ENCODE data around the gene TRAF1. TPM values are rescaled to one million over a fixed set of nuclear protein-coding genes. Genes with fewer than 3 reads are reported as not detected.

Gene TRAF1
- total and polyA plus RNA-seq, 2 of the 13 experiments (the other 11 are each of a cell fraction or from before 2014, with no cell fraction given), result 0.44 to 1.0 TPM

GRCh38 chr9:120877276-120878034 is 49.1 kb downstream of the TRAF1 start (continued):
- 0 out of 2 replicates have a peak, but pooled peaks have one; percentile 56 for TF ChIP-seq SSRP1 (CRISPR knock-in tag; IDR thresholded peaks at IDR 0.05)
- TF ChIP-seq ZNF75D (CRISPR knock-in tag; IDR thresholded peaks at IDR 0.05; ENCODE audit: borderline replicate concordance), result no peak
- peak; percentile 59; the same call in 1 of the 2 replicates for TF ChIP-seq POLR2G (IDR thresholded peaks at IDR 0.05; ENCODE audit: low read depth, low read length)
- no peak for TF ChIP-seq ZNF33A (CRISPR knock-in tag; IDR thresholded peaks at IDR 0.05; ENCODE audit: borderline replicate concordance)
- no peak for TF ChIP-seq SP2 (CRISPR knock-in tag; IDR thresholded peaks at IDR 0.05)
- TF ChIP-seq, protein P1, sequence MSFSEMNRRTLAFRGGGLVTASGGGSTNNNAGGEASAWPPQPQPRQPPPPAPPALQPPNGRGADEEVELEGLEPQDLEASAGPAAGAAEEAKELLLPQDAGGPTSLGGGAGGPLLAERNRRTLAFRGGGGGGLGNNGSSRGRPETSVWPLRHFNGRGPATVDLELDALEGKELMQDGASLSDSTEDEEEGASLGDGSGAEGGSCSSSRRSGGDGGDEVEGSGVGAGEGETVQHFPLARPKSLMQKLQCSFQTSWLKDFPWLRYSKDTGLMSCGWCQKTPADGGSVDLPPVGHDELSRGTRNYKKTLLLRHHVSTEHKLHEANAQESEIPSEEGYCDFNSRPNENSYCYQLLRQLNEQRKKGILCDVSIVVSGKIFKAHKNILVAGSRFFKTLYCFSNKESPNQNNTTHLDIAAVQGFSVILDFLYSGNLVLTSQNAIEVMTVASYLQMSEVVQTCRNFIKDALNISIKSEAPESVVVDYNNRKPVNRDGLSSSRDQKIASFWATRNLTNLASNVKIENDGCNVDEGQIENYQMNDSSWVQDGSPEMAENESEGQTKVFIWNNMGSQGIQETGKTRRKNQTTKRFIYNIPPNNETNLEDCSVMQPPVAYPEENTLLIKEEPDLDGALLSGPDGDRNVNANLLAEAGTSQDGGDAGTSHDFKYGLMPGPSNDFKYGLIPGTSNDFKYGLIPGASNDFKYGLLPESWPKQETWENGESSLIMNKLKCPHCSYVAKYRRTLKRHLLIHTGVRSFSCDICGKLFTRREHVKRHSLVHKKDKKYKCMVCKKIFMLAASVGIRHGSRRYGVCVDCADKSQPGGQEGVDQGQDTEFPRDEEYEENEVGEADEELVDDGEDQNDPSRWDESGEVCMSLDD (CRISPR knock-in tag; IDR thresholded peaks at IDR 0.05; ENCODE audit: borderline replicate concordance), result 0 out of 2 replicates have a peak, but pooled peaks have one; percentile 51
- no peak for TF ChIP-seq ZNF350 (CRISPR knock-in tag; IDR thresholded peaks at IDR 0.05; ENCODE audit: borderline replicate concordance, low read depth)
- TF ChIP-seq, protein P2, sequence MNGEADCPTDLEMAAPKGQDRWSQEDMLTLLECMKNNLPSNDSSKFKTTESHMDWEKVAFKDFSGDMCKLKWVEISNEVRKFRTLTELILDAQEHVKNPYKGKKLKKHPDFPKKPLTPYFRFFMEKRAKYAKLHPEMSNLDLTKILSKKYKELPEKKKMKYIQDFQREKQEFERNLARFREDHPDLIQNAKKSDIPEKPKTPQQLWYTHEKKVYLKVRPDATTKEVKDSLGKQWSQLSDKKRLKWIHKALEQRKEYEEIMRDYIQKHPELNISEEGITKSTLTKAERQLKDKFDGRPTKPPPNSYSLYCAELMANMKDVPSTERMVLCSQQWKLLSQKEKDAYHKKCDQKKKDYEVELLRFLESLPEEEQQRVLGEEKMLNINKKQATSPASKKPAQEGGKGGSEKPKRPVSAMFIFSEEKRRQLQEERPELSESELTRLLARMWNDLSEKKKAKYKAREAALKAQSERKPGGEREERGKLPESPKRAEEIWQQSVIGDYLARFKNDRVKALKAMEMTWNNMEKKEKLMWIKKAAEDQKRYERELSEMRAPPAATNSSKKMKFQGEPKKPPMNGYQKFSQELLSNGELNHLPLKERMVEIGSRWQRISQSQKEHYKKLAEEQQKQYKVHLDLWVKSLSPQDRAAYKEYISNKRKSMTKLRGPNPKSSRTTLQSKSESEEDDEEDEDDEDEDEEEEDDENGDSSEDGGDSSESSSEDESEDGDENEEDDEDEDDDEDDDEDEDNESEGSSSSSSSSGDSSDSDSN (CRISPR knock-in tag; IDR thresholded peaks at IDR 0.05), result peak; percentile 61; the same call in 1 of the 2 replicates
- TF ChIP-seq PRDM10 (CRISPR knock-in tag; IDR thresholded peaks at IDR 0.05; ENCODE audit: low read depth), result no peak
- TF ChIP-seq, protein P3, sequence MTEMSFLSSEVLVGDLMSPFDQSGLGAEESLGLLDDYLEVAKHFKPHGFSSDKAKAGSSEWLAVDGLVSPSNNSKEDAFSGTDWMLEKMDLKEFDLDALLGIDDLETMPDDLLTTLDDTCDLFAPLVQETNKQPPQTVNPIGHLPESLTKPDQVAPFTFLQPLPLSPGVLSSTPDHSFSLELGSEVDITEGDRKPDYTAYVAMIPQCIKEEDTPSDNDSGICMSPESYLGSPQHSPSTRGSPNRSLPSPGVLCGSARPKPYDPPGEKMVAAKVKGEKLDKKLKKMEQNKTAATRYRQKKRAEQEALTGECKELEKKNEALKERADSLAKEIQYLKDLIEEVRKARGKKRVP (CRISPR knock-in tag; IDR thresholded peaks at IDR 0.05), result no peak
- no peak for TF ChIP-seq KLF6 (CRISPR knock-in tag; IDR thresholded peaks at IDR 0.05)
- 0 out of 2 replicates have a peak, but pooled peaks have one; percentile 36 for TF ChIP-seq RXRA (CRISPR knock-in tag; IDR thresholded peaks at IDR 0.05)
- no peak for TF ChIP-seq ZNF496 (CRISPR knock-in tag; IDR thresholded peaks at IDR 0.05; ENCODE audit: insufficient replicate concordance)
- no peak for TF ChIP-seq CREM (IDR thresholded peaks at IDR 0.05)
- TF ChIP-seq CREM (CRISPR knock-in tag; IDR thresholded peaks at IDR 0.05), result no peak
- TF ChIP-seq, protein P4, sequence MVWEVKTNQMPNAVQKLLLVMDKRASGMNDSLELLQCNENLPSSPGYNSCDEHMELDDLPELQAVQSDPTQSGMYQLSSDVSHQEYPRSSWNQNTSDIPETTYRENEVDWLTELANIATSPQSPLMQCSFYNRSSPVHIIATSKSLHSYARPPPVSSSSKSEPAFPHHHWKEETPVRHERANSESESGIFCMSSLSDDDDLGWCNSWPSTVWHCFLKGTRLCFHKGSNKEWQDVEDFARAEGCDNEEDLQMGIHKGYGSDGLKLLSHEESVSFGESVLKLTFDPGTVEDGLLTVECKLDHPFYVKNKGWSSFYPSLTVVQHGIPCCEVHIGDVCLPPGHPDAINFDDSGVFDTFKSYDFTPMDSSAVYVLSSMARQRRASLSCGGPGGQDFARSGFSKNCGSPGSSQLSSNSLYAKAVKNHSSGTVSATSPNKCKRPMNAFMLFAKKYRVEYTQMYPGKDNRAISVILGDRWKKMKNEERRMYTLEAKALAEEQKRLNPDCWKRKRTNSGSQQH (CRISPR knock-in tag; IDR thresholded peaks at IDR 0.05; ENCODE audit: low read depth), result 0 out of 2 replicates have a peak, but pooled peaks have one; percentile 22
- no peak; the same call in 1 of the 2 replicates for TF ChIP-seq REPIN1 (CRISPR knock-in tag; IDR thresholded peaks at IDR 0.05; ENCODE audit: borderline replicate concordance, low read depth)

Data from HepG2 (cell line).